Transverse colon (tissue), 4 donors: Measurements from ENCODE around the gene SLC35F3. TPM values are rescaled to one million over a fixed set of nuclear protein-coding genes. Genes with fewer than 3 reads are reported as not detected.

Source experiments
- DNase-seq: peaks from one replicate; pipeline ENCODE4 v3.0.0-alpha.2; 2019
- H3K27ac ChIP-seq, 4 donors: fragments of 200-600 bp; sonication (generic); 2 replicates each; pipeline ENCODE4 v1.5.1; 2016 to 2018; ENCODE audit warnings: inconsistent platforms in 4 of 4
- H3K27me3 ChIP-seq: fragments of 200-600 bp; sonication (generic); 2 replicates; pipeline ENCODE4 v1.5.1; 2017; ENCODE audit warnings: inconsistent platforms
- H3K36me3 ChIP-seq, 4 donors: fragments of 200-600 bp; sonication (generic); 2 replicates each; pipeline ENCODE4 v1.5.1; 2017 to 2019; ENCODE audit warnings: inconsistent platforms in 4 of 4
- H3K4me1 ChIP-seq, 4 donors: fragments of 200-600 bp; sonication (generic); 2 replicates each; pipeline ENCODE4 v1.5.1; 2017 to 2020; ENCODE audit warnings: inconsistent platforms in 4 of 4
- H3K4me3 ChIP-seq, 4 donors: fragments of 200-600 bp; sonication (generic); 1 replicate in 1 of 4; 2 replicates in 3 of 4; pipeline versions ENCODE4 v1.5.1 to v1.6.1; 2017 to 2019; ENCODE audit warnings: inconsistent platforms in 4 of 4
- H3K9me3 ChIP-seq, 2 donors: fragments of 200-600 bp; sonication (generic); 2 replicates each; pipeline ENCODE4 v1.5.1; 2017 to 2019; ENCODE audit warnings: inconsistent platforms in 2 of 2
- CTCF ChIP-seq, 5 experiments: fragments of 200-600 bp in 3 of 5; fragments of 450-650 bp in 2 of 5; sonication (generic) in 3 of 5; IDR thresholded peaks; 1 replicate in 2 of 5; 2 replicates in 3 of 5; pipeline ENCODE4 v1.5.1; 2016 to 2017; ENCODE audit warnings: antibody characterized with exemption in 5 of 5, inconsistent platforms in 3 of 5, mild to moderate bottlenecking in 2 of 5, moderate library complexity in 1 of 5
- EP300 ChIP-seq: sonication (generic); formaldehyde crosslinking; IDR thresholded peaks from one replicate; pipeline ENCODE4 v1.6.1; 2017; ENCODE audit warnings: antibody characterized with exemption, low read depth
- POLR2A ChIP-seq: fragments of 450-650 bp; IDR thresholded peaks from one replicate; pipeline ENCODE4 v1.6.1; 2016; ENCODE audit warnings: antibody characterized with exemption, mild to moderate bottlenecking, moderate library complexity
- POLR2AphosphoS5 ChIP-seq, 3 donors: sonication (generic); formaldehyde crosslinking; IDR thresholded peaks; one replicate each; pipeline ENCODE4 v1.6.1; 2016; ENCODE audit warnings: antibody characterized with exemption in 3 of 3
- WGBS, 2 donors: methylation state at CpG; one replicate each; pipeline ENCODE4 v1.1.5; 2018; ENCODE audit warnings: low coverage in 1 of 2; 5-methylcytosine and 5-hydroxymethylcytosine counted together
- in situ Hi-C, 4 donors: fragments of 200-750 bp; cut with MboI; loops; one replicate each; pipeline versions ENCODE4 v1.15.0 to v1.15.1; 2017; ENCODE audit warnings: low sequenced_read_pairs in 3 of 4, low pct_ligation_motif_present in 1 of 4, low pct_unique_long_range_greater_than_20kb in 1 of 4
- intact Hi-C: fragments of 100-400 bp; cut with DNase I; formaldehyde crosslinking; loops from one replicate; pipeline ENCODE4 v1.15.1; 2023; ENCODE audit warnings: low total_unique reads
- total RNA-seq, 4 donors: library from RNA; depleted of rRNA; stranded (reverse); fragments of >200 nt; gene quantifications; one replicate each; pipeline ENCODE4 v1.1.0, GENCODE V29; 2016

SLC35F3 gene
- total RNA-seq, 4 donors from 2014 or later, result not detected

DNA sequence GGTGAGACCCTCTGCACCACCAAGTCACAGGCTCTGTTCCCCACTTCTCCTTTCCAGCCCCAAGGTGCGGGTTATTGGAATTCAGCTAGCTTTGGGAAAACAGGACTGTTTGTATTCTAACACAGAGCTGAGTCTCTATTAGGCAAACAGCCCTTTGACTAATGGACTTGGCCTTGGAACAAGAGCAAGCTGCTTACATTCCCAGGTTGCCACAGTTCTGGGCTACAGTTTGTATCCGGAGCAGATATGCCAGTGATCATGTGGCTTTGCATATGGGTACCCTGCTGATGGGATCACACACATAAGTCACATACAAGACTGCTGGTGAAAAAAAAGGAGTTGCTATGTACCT is 358.3 kb downstream of the SLC35F3 start:
- WGBS, 2 donors, result 72% methylated on average over 2 of the region's 2 CpGs; no CpG with 5 or more reads in 1 of the 2 donors
- Histone ChIP-seq H3K4me3 (no peak overlapping the region), H3K36me3 (no peaks in the 10 kb centered on the region), H3K27ac (no peak overlapping the region), H3K27me3 (no peaks in the 10 kb centered on the region), H3K4me1 (no peaks in the 10 kb centered on the region), H3K9me3 (no peaks in the 10 kb centered on the region)
- TF ChIP-seq CTCF (IDR thresholded peaks at IDR 0.05), result no peak
- TF ChIP-seq EP300, result no peak
- TF ChIP-seq POLR2A, result no peak
- no peak for TF ChIP-seq POLR2AphosphoS5 (IDR thresholded peaks at IDR 0.05)
- in situ Hi-C loops, result no loop called here
- no peak for DNase-seq
- intact Hi-C loops, result no loop called here

- TF ChIP-seq EP300 (no peak), POLR2A (no peak), POLR2AphosphoS5 (IDR thresholded peaks at IDR 0.05) (no peak), CTCF (IDR thresholded peaks at IDR 0.05) (no peak)
- in situ Hi-C loops, result no loop called here
- no peaks in the 10 kb centered on the region for H3K4me1 ChIP-seq
- H3K27me3 ChIP-seq, result no peaks in the 10 kb centered on the region
- H3K36me3 ChIP-seq, result no peaks in the 10 kb centered on the region
- H3K4me3 ChIP-seq, result no peak overlapping the region
- H3K27ac ChIP-seq, result no peak overlapping the region
- WGBS, 2 donors, result 80 to 88% methylated on average over 5 of the region's 5 CpGs
- no peaks in the 10 kb centered on the region for H3K9me3 ChIP-seq
- intact Hi-C loops, result no loop called here
- DNase-seq, result no peak
Measured at GRCh38 chr1:234264832-234265231, 360.4 kb downstream of the SLC35F3 start.

DNA sequence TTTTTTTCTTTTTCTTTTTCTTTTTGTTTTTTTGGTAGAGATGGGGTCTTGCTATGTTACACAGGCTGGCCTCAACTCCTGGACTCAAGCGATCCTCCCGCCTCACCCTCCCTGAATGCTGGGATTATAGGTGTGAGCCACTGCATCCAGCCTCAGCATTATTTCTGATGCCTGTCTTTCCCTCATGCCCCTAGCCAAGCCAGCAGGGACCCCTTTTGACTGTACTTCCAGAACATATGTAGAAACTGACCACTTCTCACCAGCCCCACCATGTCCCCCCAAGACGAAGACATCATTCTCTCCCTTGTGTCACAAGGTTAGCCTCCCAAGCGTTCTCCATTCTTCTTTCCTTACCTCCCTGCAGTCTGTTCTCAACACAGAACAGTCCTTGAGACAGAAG is 360.8 kb downstream of the SLC35F3 start:
- DNase-seq, result no peak
- TF ChIP-seq POLR2A (no peak), CTCF (IDR thresholded peaks at IDR 0.05) (no peak), EP300 (no peak), POLR2AphosphoS5 (IDR thresholded peaks at IDR 0.05) (no peak)
- intact Hi-C loops, result no loop called here
- Histone ChIP-seq H3K36me3 (no peaks in the 10 kb centered on the region), H3K9me3 (no peaks in the 10 kb centered on the region), H3K4me3 (no peak overlapping the region), H3K4me1 (no peaks in the 10 kb centered on the region), H3K27me3 (no peaks in the 10 kb centered on the region), H3K27ac (no peak overlapping the region)
- in situ Hi-C loops, result no loop called here
- 68 to 91% methylated on average over 2 to 4 of the region's 4 CpGs for WGBS, 2 donors

DNA sequence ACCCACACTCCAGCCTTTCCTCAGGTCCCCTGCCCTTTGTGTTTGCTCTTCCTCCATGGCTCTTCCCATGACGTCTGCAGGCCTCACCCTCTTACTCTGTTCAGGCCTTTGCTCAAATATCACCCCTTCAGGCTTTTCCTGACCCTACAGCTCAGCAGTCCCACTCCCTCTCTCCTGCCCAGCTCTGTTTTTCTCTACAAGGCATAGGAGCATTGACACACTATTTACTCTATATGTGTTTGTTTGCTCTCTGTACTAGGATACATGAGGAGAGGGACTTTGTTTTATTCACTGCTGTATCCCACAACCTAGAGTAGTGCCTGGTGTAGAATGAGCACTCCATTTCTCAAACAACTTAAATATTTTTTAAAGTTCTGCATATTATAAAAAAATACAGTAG is 361.4 kb downstream of the SLC35F3 start:
- 13 to 33% methylated on average over 1 of the region's 1 CpG for WGBS, 2 donors
- intact Hi-C loops (no loop called here), in situ Hi-C loops (no loop called here)
- Histone ChIP-seq H3K9me3 (no peaks in the 10 kb centered on the region), H3K4me1 (no peaks in the 10 kb centered on the region), H3K27me3 (no peaks in the 10 kb centered on the region), H3K27ac (no peak overlapping the region), H3K4me3 (no peak overlapping the region), H3K36me3 (no peaks in the 10 kb centered on the region)
- DNase-seq, result no peak
- no peak for TF ChIP-seq CTCF (IDR thresholded peaks at IDR 0.05)
- TF ChIP-seq EP300, result no peak
- no peak for TF ChIP-seq POLR2AphosphoS5 (IDR thresholded peaks at IDR 0.05)
- no peak for TF ChIP-seq POLR2A
